Activated CD8-positive, alpha-beta T cell treated with anti-CD3 and anti-CD28 coated beads, Interleukin-2, amount 10 ng/mL, durations not matched to agents 7 days and 5 days (primary cell): Measurements from ENCODE around the gene CORO2B. TPM values are rescaled to one million over a fixed set of nuclear protein-coding genes. Genes with fewer than 3 reads are reported as not detected.

Experiments
- ATAC-seq: fragments of 150-1000 bp; cut with Tn5 transposase; one replicate; pipeline ENCODE4 v1.10.0; 2021; ENCODE audit warnings: moderate library complexity
- CTCF ChIA-PET: fragments of 350-600 bp; sonication (Branson Sonifier 250); formaldehyde crosslinking; loops from one replicate; lab custom pipeline; 2021; ENCODE audit warnings: antibody characterized with exemption; lab: Charles Lee
- POLR2A ChIA-PET: fragments of 350-600 bp; sonication (Branson Sonifier 250); formaldehyde crosslinking; loops from one replicate; lab custom pipeline; 2021; ENCODE audit warnings: antibody characterized with exemption; lab: Charles Lee
- DNase-seq: peaks from one replicate; pipeline ENCODE4 v3.0.0-alpha.2; 2020
- H3K27ac Mint-ChIP-seq: one replicate; pipeline ENCODE4 v1.8.0; 2021; ENCODE audit warnings: mild to moderate bottlenecking, mixed read lengths
- H3K27me3 Mint-ChIP-seq: one replicate; pipeline ENCODE4 v1.8.0; 2021; ENCODE audit warnings: low read depth, mixed read lengths
- H3K36me3 Mint-ChIP-seq: one replicate; pipeline ENCODE4 v1.8.0; 2021; ENCODE audit warnings: low read depth, mixed read lengths
- H3K4me1 Mint-ChIP-seq: one replicate; pipeline ENCODE4 v1.8.0; 2021; ENCODE audit warnings: low read depth, mixed read lengths
- H3K4me3 Mint-ChIP-seq: one replicate; pipeline ENCODE4 v1.8.0; 2021; ENCODE audit warnings: mild to moderate bottlenecking, mixed read lengths
- H3K9me3 Mint-ChIP-seq: one replicate; pipeline ENCODE4 v1.8.0; 2022; ENCODE audit warnings: mixed read lengths; ENCODE audit not compliant: insufficient read depth
- total RNA-seq, 2 experiments: library from RNA; stranded (reverse); gene quantifications; one replicate each; pipeline ENCODE4 v1.2.3, GENCODE V29; 2021

CORO2B gene
- total RNA-seq, 2 experiments from 2014 or later: not detected

GRCh38 chr15:68546318-68546717 is 32.5 kb upstream of the CORO2B start:
- ChIA-PET CTCF (interaction anchor here (1.4 to 5.9 kb wide), 4 partner anchors 8 to 240 kb away, joined by 4 to 74 read pairs (median 6); no protein-coding TSS in a partner anchor), POLR2A (no interaction called here)
- Mint-ChIP-seq H3K9me3 (no peaks in the 10 kb centered on the region), H3K36me3 (no peaks in the 10 kb centered on the region), H3K27me3 (peaks cover 36% of the 10 kb centered on the region), H3K4me1 (no peaks in the 10 kb centered on the region), H3K4me3 (no peak overlapping the region), H3K27ac (no peak overlapping the region)
- DNase-seq (no peak), ATAC-seq (no peak)

DNA sequence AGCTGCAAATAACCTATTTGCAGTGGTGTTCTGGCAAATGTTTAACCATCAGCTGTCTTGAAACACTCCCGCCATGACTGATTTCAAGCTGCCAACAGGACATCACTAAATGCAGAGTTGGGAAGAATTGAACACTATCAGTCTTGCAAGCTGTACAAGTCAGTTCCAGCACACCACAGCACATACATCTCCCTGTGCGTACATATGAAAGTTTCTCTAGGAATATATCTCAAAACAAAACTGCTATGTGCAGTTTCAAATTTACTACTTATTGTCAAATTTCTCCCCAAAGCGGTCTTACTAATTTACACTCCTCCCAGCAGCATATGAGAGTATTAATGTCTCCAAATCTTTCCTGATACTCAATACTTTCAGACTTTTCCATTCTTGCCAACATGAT is 30.4 kb upstream of the CORO2B start:
- no peak overlapping the region for H3K4me3 Mint-ChIP-seq
- no peaks in the 10 kb centered on the region for H3K4me1 Mint-ChIP-seq
- CTCF ChIA-PET: interaction anchor here (0.7 to 5.9 kb wide), 7 partner anchors 11 to 327 kb away, joined by 3 to 74 read pairs (median 28); no protein-coding TSS in a partner anchor
- POLR2A ChIA-PET: no interaction called here
- no peak overlapping the region for H3K27ac Mint-ChIP-seq
- H3K36me3 Mint-ChIP-seq: no peaks in the 10 kb centered on the region
- ATAC-seq (no peak), DNase-seq (peak; percentile 4)
- H3K9me3 Mint-ChIP-seq: no peaks in the 10 kb centered on the region
- H3K27me3 Mint-ChIP-seq: peaks cover 25% of the 10 kb centered on the region

GRCh38 chr15:68550004-68550403 is 28.8 kb upstream of the CORO2B start:
- DNase-seq (peak; percentile 16), ATAC-seq (no peak)
- H3K9me3 Mint-ChIP-seq: no peaks in the 10 kb centered on the region
- no peak overlapping the region for H3K4me3 Mint-ChIP-seq
- CTCF ChIA-PET: interaction anchor here (0.7 to 5.9 kb wide), 46 partner anchors 8 to 375 kb away, joined by 3 to 74 read pairs (median 4); partner anchors contain the start of gene FEM1B
- no peaks in the 10 kb centered on the region for H3K36me3 Mint-ChIP-seq
- POLR2A ChIA-PET: no interaction called here
- H3K4me1 Mint-ChIP-seq: no peaks in the 10 kb centered on the region
- no peak overlapping the region for H3K27ac Mint-ChIP-seq
- H3K27me3 Mint-ChIP-seq: peaks cover 20% of the 10 kb centered on the region

DNA sequence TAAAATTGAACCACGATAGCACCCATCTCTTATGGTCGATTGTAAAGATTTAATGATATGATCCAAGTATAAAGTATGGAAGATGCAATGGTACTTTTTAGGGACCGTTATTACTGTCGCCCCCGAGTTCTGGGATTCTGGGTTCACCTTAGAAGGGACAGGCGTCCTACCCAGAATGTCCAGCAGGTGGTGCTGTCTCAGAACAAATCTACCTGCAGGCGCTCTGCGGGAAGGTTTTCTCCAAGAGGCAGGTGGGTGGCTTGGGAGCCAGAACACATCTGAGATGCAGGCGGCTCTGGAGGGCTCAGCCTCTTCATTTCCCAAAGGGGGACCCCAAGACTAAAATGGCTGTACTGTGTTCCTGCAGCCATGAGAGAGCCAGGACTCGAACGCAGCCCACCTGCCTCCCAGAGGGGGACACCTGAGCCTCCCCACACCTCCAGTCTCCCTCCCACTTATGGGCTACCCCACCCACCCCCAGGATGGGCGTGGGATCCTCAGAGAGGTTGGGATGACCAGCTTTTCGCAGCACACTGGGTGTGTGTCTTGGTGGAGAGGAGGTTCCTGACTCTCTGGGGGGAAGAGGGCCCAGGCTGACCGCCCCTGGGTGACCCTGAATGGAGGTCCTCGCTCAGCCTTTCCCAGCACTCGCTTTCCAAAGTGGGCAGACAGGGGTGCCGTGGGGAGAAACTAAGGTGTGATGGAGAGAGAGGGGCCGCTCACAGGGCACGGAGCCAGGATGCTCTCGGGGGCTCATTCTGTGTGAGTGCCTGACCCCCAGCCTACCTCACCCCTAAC is 28.1 kb upstream of the CORO2B start:
- Mint-ChIP-seq H3K27me3 (peaks cover 20% of the 10 kb centered on the region), H3K9me3 (no peaks in the 10 kb centered on the region), H3K36me3 (no peaks in the 10 kb centered on the region), H3K27ac (no peak overlapping the region), H3K4me3 (no peak overlapping the region), H3K4me1 (no peaks in the 10 kb centered on the region)
- ChIA-PET POLR2A (no interaction called here), CTCF (interaction anchor here (0.6 to 5.9 kb wide), 45 partner anchors 9 to 374 kb away, joined by 3 to 74 read pairs (median 4); partner anchors contain the start of gene FEM1B)
- ATAC-seq (peak; percentile 51), DNase-seq (peak; percentile 84)

DNA sequence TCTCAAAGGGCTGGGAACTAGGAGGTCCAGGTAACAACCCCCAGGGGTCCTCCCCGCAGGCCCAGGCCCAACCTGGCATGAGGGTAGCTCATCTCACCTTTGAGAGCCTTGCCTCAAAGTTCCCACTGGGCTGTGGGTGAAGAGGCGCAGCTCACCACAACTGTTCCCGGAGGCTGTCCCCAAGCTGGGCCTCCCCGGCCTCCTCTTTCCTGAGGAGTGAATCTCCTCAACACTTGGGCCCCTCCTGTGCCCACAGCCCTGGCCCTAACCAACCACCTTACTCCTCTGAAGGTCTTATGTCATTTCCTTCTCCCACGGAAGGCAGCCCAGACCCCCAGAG is 27.5 kb upstream of the CORO2B start:
- POLR2A ChIA-PET: no interaction called here
- DNase-seq (peak; percentile 10), ATAC-seq (no peak)
- Mint-ChIP-seq H3K4me1 (no peaks in the 10 kb centered on the region), H3K27ac (no peak overlapping the region), H3K9me3 (no peaks in the 10 kb centered on the region), H3K36me3 (no peaks in the 10 kb centered on the region), H3K27me3 (peaks cover 20% of the 10 kb centered on the region), H3K4me3 (no peak overlapping the region)
- CTCF ChIA-PET: interaction anchor here (0.6 to 5.9 kb wide), 6 partner anchors 9 to 374 kb away, joined by 3 to 74 read pairs (median 24); no protein-coding TSS in a partner anchor

- peaks cover 19% of the 10 kb centered on the region for H3K27me3 Mint-ChIP-seq
- H3K27ac Mint-ChIP-seq: no peak overlapping the region
- H3K9me3 Mint-ChIP-seq: no peaks in the 10 kb centered on the region
- POLR2A ChIA-PET: no interaction called here
- ATAC-seq: no peak
- H3K36me3 Mint-ChIP-seq: no peaks in the 10 kb centered on the region
- no peak overlapping the region for H3K4me3 Mint-ChIP-seq
- DNase-seq: peak; percentile 16
- H3K4me1 Mint-ChIP-seq: no peaks in the 10 kb centered on the region
- CTCF ChIA-PET: interaction anchor here (2.9 to 6.7 kb wide), 2 partner anchors 123 to 323 kb away, joined by 14 to 57 read pairs; no protein-coding TSS in a partner anchor
Measured at GRCh38 chr15:68552344-68552743, 26.4 kb upstream of the CORO2B start.

DNA sequence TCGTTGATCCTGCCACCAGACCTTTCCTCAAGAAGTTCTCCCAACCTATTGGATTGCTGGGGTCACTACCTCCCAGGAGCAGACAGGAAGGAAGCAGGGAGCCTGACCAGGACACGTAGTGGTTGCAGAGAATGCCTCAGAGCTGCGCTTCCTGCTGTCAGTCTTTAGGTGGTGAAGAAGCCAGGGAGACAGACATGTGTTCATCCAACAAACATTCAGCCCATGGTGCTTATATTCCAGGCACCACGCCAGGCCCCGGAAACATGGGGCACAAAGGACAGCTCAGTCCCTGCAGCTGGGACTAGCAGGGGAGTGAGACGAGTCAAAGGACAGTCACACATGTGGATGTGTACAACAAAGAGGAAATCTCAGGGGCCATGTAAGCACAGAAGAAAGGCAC is 26.0 kb upstream of the CORO2B start:
- H3K27ac Mint-ChIP-seq: no peak overlapping the region
- no peaks in the 10 kb centered on the region for H3K4me1 Mint-ChIP-seq
- CTCF ChIA-PET: interaction anchor here (2.9 to 6.7 kb wide), 2 partner anchors 122 to 322 kb away, joined by 14 to 57 read pairs; no protein-coding TSS in a partner anchor
- peaks cover 20% of the 10 kb centered on the region for H3K27me3 Mint-ChIP-seq
- no peaks in the 10 kb centered on the region for H3K36me3 Mint-ChIP-seq
- H3K4me3 Mint-ChIP-seq: no peak overlapping the region
- POLR2A ChIA-PET: no interaction called here
- DNase-seq (peak; percentile 15), ATAC-seq (no peak)
- no peaks in the 10 kb centered on the region for H3K9me3 Mint-ChIP-seq

- H3K4me1 Mint-ChIP-seq: peaks cover under 1% of the 10 kb centered on the region
- H3K36me3 Mint-ChIP-seq: no peaks in the 10 kb centered on the region
- no peaks in the 10 kb centered on the region for H3K9me3 Mint-ChIP-seq
- ChIA-PET POLR2A (no interaction called here), CTCF (interaction anchor here (1.0 to 6.7 kb wide), 8 partner anchors 14 to 372 kb away, joined by 3 to 57 read pairs (median 4); no protein-coding TSS in a partner anchor)
- H3K4me3 Mint-ChIP-seq: no peak overlapping the region
- ATAC-seq (no peak), DNase-seq (no peak)
- no peak overlapping the region for H3K27ac Mint-ChIP-seq
- H3K27me3 Mint-ChIP-seq: peaks cover 21% of the 10 kb centered on the region
Measured at GRCh38 chr15:68553314-68553993, 25.3 kb upstream of the CORO2B start.

DNA sequence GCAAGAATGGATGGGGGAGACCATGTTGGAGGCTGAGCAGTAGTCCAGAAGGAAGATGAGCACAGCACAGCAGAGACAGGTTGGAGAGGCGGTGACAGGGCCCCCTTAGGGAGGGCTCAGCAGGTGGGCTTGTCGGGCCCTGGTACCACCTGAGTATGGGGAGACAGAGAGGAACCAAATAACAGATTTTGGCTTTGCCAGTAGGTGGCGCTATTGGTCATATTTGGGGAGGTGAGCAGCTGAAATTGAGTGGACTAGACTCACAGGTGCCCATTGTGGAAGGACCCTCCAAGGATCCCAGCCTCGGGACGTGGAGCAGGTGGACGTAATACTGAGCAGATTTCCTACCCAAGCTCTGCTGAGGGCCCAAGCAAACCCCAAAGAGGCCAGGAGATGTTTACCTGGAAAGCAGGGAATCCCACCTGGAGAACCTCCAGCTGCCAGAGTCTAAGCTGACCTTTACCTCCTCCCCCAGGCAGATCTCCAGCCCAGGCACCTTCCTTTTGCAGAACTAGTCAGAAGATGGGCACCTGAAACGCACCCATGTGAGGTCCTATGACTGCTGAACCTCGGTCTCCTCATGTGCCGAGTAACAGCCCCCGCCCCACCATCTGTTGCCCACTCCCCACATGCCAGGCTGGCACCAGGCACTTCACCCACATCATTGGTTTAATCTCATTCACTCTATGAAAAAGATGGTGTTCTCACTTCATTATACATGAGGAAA is 24.6 kb upstream of the CORO2B start:
- CTCF ChIA-PET: interaction anchor here (0.8 to 6.7 kb wide), 19 partner anchors 15 to 371 kb away, joined by 3 to 57 read pairs (median 4); no protein-coding TSS in a partner anchor
- no peaks in the 10 kb centered on the region for H3K36me3 Mint-ChIP-seq
- POLR2A ChIA-PET: no interaction called here
- ATAC-seq (peak; percentile 38), DNase-seq (peak; percentile 83)
- no peak overlapping the region for H3K4me3 Mint-ChIP-seq
- peaks cover 24% of the 10 kb centered on the region for H3K27me3 Mint-ChIP-seq
- no peak overlapping the region for H3K27ac Mint-ChIP-seq
- H3K9me3 Mint-ChIP-seq: no peaks in the 10 kb centered on the region
- peaks cover 7% of the 10 kb centered on the region for H3K4me1 Mint-ChIP-seq

DNA sequence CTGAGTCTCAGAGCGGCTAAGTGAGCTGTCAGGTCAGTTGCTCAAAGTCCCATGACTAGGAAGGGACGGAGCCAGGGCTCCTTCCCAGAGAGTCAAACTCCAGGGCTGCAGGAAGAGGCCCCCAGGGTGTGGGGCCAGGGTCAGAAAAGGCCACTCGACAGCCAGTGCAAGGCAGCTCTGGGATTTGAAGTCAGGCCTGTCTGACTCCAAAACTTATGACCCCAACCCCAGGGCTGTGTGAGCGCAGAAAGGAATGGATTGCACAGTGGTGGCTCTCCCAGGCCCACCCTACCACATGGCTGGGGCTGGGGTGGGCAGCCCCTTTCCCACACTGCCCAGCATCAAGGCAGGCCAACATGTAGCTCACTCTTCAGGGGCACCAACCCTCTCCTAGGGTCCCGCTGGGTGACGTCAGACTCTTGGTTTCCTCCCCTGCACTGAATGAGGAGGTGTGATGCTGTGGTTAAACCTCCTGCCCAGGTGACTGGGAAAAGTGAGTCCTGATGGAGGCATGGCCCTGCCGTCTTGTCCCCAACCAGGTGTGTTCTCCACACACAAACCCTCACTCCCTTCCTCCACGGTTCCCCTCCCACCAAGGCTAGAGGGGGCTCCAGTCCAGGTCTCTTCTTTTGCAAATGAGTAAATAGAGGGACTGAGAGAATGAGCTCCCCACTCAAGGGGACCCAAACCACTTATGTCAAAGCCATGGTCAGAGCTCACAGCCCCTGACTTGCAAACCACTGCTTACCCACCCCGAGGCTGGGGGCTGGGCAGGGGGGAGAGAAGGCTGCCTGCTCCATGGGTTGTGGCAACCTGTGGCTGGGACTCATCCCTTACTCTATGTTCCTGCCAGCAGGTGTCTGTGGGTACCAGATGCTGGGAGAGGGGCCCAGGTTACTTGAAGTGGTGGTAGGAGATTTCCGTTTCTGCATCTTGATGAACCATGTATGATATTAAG is 23.8 kb upstream of the CORO2B start:
- peaks cover 31% of the 10 kb centered on the region for H3K27me3 Mint-ChIP-seq
- ChIA-PET POLR2A (no interaction called here), CTCF (interaction anchor here (0.8 to 6.7 kb wide), 20 partner anchors 13 to 370 kb away, joined by 3 to 57 read pairs (median 4); no protein-coding TSS in a partner anchor)
- H3K4me1 Mint-ChIP-seq: peaks cover 16% of the 10 kb centered on the region
- no peak for DNase-seq
- ATAC-seq: no peak
- H3K4me3 Mint-ChIP-seq: no peak overlapping the region
- H3K27ac Mint-ChIP-seq: no peak overlapping the region
- H3K36me3 Mint-ChIP-seq: no peaks in the 10 kb centered on the region
- no peaks in the 10 kb centered on the region for H3K9me3 Mint-ChIP-seq
